ENCODE results near the gene LCT.

Gene LCT

DNA sequence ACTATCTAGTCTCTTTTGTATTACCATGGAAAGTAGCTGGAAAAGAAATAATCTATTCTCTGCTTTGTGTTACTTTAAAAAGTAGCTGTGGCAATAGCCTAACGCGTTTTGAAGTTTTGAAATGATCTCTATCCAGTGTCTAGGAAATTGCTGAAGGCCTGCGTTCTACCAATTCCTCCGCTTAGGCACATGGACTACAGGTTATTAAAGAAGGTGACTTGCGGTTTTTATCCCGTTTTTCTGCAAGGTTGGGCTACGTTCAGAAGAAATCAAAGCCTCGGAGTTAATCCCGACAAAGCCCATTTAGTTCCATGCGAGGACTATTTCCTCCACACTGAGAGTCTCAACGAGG lies 96.0 kb downstream of the LCT start:
- DNase-seq, result no peak

DNA sequence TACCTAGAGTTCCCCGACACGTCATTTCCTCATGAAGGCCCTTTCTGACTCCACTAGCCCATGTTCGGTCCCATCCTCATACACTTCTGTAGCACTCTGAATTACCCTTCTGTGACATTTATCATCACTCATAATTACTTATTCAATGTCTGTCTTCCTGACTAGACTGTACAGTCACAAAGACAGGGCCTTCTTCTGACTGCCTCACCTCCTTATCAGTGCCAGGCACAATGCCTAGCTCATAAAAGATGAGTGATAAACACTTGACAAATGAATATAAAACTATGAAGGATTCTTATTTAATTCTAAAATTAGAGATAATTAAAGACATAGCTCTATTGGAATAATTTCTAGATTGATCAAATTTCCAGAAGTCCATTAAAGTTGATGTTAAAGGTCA lies 96.8 kb downstream of the LCT start:
- DNase-seq, result no peak
